Astrocyte of the spinal cord (primary cell): ENCODE measurements around the gene KRTAP10-3.
"Not testable (repeated sequence)": the region's sequence is repeated elsewhere in the genome, so short reads cannot be mapped to it uniquely, and the experiment has no call there.

Experiments used
- DNase-seq: peaks from one replicate; pipeline ENCODE4 v3.0.0; 2011; ENCODE audit warnings: low read depth, low spot score
- H3K4me3 ChIP-seq: 2 replicates; pipeline ENCODE4 v1.5.1; 2011; ENCODE audit warnings: low read depth, mild to moderate bottlenecking, low read length, moderate library complexity
- in situ Hi-C: cut with HindIII; loops from 2 replicates; pipeline ENCODE4 v1.10.0; 2017; ENCODE audit warnings: low sequenced_read_pairs
- TF ChIP-seq, protein P1 (sequence below): IDR thresholded peaks from 2 replicates; pipeline ENCODE4 v1.5.1; 2012; ENCODE audit warnings: low read depth, mild to moderate bottlenecking, low read length, inconsistent platforms

Gene KRTAP10-3

DNA sequence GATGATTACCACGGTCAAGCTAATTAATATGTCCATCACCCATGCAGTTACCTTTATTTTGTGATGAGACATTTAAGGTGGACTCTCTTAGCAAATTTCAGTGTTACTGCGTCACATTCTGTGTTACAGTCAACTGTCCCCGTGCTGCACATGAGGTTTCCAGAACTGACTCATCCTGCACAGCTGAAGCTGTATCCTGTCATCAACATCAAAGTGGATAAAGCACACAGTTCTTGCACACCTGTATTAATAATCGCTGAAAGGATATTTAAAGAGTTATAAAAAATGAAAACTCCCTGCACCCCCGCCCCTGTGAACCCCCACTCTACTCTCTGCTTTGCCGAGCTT, 25.2 kb upstream of the KRTAP10-3 start:
- no peak overlapping the region for H3K4me3 ChIP-seq
- no peak for DNase-seq
- TF ChIP-seq, protein P1, sequence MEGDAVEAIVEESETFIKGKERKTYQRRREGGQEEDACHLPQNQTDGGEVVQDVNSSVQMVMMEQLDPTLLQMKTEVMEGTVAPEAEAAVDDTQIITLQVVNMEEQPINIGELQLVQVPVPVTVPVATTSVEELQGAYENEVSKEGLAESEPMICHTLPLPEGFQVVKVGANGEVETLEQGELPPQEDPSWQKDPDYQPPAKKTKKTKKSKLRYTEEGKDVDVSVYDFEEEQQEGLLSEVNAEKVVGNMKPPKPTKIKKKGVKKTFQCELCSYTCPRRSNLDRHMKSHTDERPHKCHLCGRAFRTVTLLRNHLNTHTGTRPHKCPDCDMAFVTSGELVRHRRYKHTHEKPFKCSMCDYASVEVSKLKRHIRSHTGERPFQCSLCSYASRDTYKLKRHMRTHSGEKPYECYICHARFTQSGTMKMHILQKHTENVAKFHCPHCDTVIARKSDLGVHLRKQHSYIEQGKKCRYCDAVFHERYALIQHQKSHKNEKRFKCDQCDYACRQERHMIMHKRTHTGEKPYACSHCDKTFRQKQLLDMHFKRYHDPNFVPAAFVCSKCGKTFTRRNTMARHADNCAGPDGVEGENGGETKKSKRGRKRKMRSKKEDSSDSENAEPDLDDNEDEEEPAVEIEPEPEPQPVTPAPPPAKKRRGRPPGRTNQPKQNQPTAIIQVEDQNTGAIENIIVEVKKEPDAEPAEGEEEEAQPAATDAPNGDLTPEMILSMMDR, result no peak
- in situ Hi-C loops, result no loop called here

DNA sequence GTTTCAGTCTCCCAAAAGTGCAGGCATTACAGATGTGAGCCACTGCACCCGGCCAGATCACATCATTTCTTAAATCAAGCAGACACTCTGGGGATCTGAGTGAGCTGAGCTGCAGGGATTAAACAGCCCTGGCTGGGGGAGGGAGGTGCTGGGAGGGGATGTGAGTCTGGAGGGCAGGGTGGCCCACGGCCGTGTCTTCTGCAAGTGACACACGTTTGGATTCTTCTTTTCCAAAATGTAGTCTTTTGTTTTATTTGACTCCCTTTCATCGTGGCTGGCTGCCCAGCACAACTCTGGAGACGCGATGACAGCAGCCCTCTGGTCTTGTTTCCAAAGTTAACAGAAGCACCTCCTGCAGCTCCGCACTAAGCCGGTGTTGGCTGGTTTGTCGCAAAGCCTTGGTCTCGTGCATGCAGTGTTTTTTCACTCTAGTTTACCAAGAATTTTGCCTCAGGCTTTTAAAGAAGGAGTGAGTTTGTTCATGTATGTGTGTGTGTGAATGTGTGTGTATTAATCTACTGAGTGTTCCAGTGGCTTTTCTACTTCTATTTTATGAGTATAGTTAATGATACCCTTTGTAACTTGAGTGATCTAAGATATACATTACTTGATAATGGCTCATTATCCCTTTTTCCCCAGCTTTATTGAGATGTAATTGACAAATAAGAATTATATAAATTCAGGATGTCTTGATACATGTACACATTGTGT, 24.6 kb upstream of the KRTAP10-3 start:
- in situ Hi-C loops, result no loop called here
- no peak for DNase-seq
- no peak overlapping the region for H3K4me3 ChIP-seq
- TF ChIP-seq, protein P1, result no peak

DNA sequence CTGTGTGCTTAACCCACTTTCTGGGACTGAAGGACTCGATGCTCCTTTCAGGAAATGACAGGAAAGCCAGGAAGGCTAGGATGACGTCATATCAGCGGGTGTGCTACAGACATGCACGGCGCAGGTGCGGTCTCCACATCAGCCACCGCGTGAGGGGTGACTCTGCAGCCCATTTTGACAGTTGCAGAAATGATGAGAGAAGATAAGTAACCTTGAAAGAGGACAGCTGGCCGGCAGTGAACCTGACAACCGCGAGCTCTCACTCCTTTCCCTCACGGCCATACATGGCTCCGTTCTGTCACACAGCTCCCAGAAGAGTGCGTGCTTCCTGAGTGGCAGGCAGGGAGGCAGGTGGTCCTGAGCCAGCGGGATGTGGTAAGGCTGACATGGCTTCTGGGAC, 23.5 kb upstream of the KRTAP10-3 start:
- DNase-seq, result no peak
- in situ Hi-C loops, result no loop called here
- H3K4me3 ChIP-seq, result no peak overlapping the region
- TF ChIP-seq, protein P1, result no peak

DNA sequence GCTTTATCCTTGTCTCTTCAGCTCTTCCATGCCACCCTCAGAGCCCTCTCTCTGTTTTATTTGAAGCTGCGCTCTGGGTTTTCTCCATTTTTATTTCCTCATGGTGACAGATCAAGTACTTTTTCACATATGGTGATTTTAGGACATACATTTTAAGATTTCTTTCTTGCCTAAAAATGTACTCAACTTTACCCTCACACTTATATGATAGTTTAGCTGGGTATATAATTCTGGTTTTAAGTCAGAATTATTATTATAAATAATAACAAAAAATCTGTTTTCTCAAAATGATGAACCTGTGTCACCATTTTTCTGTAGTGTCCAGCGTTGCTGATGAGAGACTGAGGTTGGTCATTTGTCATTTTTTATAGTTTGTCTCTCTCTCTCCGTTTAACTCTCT, 22.6 kb upstream of the KRTAP10-3 start:
- no peak for DNase-seq
- TF ChIP-seq, protein P1, result no peak
- in situ Hi-C loops, result no loop called here
- no peak overlapping the region for H3K4me3 ChIP-seq

DNA sequence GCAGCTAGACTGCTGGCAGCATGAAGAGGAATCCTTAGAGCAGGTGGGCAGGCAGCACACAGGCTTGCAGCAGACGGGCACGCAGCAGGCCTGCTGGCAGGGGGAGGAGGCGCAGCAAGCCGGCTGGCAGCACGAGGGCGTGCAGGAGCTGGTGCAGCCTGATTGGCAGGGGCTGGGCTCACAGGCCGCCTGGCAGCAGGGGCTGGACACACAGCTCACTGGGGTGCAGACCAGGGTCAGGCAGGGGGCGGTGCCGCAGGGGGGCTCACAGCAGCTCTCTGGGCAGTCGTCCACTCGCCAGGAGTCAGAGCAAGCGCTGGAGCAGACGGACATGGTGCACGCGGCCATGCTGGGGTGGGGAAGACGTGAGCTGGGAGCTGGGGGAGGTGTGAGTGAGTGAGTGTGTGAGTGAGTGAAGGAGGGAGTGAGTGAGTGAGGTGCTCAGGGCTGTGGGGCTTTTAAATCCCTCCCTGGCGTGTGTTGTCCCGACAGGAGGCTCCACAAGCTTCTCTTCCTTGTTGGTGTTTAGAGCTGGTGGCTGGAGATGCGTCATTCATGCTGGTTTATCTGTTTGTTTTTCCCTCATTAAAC, 21.7 kb upstream of the KRTAP10-3 start, which contains the start of gene KRTAP10-5:
Gene KRTAP10-5, minus strand, starts transcription at position 374 of the 591 bp plus-strand sequence. Its CDS starts 26 bp downstream, at position 348.
- in situ Hi-C loops, DNase-seq, H3K4me3 ChIP-seq: not testable (repeated sequence)

DNA sequence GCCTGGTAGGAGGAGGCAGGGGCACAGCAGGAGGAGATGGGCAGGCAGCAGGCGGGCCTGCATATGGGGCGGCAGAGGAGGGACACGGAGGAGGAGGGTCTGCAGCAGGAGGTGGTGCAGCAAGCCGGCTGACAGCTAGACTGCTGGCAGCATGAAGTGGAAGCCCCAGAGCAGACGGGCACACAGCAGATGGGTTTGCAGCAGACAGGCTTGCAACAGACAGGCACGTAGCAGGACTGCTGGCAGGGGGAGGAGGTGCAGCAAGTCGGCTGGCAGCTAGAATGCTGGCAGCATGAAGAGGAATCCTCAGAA, 21.2 kb upstream of the KRTAP10-3 start:
- no peak for DNase-seq
- TF ChIP-seq, protein P1, result no peak
- in situ Hi-C loops, result no loop called here
- no peak overlapping the region for H3K4me3 ChIP-seq

DNA sequence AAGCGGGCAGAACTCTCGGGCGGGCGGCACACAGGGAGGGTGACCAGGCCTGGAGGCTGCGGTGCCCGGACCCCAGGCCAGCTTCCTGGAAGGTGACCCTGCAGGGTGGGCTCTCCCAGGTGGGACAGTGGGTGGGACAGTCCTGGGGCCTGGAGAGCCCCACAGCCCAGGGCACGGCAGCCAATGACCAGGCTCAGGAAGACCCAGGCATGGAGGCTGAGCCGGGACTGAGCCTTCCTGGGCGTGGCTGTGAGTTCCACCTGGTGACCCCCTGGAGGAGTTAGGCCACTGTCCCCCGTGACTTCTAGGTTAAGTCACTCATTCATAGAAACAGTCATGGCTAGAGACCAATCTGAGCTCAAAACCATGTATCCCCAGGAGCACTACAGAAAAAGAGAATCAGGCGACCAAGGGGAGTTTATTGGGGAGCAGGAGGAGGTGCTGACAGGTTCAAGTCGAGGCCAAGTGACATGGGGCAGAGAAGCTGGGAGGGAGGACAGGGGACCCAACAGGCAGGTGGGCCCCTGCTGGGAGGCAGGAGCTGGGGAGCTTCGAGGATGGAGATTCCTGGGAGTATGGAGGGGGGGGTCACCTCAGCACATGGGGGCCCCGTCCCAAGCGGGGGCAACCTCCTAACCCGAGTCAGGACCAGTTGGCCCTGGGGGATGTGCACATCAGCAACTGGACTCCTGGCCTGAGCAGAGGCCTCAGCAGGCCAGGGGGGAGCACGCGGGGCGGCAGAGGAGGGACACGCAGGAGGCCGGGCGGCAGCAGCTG, 20.6 kb upstream of the KRTAP10-3 start:
- DNase-seq, result no peak
- TF ChIP-seq, protein P1, result no peak
- in situ Hi-C loops, result no loop called here

More for the DNA sequence above, 20.6 kb upstream of the KRTAP10-3 start:
- H3K4me3 ChIP-seq, result no peak overlapping the region
